Regular cardiac myocyte (primary cell): ENCODE data around the gene NAGA. TPM values are rescaled to one million over a fixed set of nuclear protein-coding genes. Genes with fewer than 3 reads are reported as not detected.

ENCODE experiments used
- total RNA-seq: library from RNA; depleted of rRNA; stranded (reverse); fragments of >200 nt; gene quantifications from 2 replicates; pipeline ENCODE4 v1.2.3, GENCODE V29; 2014

NAGA gene
- total RNA-seq: 22.0 and 27.1 TPM in 2 replicates

DNA sequence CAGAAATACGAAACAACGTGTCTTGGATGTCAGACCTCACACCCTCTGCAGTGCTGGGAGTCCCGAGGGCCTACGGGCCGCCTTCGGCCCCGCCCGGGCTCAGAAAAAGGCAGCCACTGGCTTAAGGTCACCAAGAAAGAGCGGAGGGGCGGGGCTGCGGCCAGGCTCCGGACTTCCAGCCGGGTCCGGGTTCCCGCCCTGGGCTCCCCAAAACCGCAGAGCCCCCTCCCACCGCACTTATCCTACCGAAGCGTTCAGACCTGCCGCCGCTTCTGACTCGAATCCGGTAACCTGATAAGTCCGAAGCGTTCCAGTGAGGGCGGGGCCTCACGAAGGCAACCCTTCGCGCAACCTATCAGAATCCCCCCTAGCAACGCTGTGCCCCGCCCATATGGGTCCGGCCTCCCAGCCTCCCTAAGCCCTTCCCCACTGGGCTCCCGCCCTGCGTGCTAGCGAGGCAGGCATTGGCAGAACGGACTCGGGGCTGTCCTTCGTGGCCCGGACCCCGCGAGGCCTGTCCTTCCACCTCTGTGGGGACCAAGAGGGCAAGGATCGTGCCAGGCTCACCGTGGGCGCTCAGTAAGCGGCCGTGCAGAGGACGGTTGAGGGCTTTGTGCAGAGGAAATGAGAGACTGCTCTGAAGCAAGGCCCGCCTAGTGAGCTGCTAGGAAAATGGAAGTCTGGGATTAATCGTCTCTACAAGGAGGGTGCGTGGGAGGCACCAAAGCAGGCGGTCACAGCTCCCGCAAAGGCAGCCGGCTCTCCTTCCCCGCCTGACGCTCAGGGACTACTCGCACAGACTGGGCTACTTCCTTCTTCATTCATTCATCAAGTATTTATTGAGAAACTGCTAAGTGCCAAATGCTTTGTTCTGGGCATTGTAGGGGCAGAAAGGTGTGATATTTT, at the start of gene NAGA:
NAGA (minus strand) TSS at position 296 of the 906 bp plus-strand sequence. CDS start 515 bp downstream, outside the sequence.

DNA sequence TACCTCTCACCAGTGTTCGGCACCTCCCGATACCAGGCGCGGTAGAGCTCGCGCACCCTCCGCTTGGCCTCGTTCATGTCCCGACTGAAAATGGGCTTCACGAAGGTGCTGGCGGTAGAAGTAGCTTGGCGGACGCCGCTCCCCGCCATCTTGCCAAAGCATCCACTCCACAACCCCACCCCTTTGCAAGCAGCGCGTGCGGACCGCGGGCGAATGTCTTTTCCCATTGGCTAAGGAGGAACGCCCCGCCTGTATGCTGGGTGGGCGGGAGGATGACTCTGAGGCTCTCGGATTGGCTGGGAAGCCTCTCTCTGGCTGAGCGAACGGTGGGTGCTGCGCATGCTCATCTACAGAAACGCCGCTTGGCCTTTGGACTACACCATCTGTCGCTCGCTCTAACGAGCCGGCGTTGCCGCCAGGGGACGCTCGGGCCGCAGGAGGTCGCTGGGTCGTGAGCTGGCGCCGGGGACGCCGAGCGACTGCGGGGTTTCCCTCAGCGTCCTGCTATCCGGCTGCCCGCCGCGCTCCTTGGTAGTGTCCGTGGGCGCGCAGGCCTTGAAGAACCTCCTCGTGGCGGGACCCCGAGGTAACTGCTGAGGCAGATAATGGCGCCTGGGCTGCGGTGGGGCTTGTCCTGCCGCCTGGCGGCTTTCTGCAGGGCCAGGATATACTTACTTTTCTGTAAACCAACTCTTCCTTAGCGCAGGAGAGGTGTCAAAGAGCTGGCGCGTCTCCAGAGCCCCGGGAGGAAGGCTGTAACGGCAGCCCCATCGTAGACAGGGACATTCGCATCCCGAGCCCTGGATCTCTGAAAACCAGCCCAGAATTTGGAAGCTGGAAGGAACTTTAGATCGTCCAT, 20.2 kb upstream of the NAGA start, which contains the start of gene NDUFA6:
NDUFA6 (minus strand) TSS at position 177 of the 859 bp plus-strand sequence; CDS start at position 149, 28 bp downstream.

DNA sequence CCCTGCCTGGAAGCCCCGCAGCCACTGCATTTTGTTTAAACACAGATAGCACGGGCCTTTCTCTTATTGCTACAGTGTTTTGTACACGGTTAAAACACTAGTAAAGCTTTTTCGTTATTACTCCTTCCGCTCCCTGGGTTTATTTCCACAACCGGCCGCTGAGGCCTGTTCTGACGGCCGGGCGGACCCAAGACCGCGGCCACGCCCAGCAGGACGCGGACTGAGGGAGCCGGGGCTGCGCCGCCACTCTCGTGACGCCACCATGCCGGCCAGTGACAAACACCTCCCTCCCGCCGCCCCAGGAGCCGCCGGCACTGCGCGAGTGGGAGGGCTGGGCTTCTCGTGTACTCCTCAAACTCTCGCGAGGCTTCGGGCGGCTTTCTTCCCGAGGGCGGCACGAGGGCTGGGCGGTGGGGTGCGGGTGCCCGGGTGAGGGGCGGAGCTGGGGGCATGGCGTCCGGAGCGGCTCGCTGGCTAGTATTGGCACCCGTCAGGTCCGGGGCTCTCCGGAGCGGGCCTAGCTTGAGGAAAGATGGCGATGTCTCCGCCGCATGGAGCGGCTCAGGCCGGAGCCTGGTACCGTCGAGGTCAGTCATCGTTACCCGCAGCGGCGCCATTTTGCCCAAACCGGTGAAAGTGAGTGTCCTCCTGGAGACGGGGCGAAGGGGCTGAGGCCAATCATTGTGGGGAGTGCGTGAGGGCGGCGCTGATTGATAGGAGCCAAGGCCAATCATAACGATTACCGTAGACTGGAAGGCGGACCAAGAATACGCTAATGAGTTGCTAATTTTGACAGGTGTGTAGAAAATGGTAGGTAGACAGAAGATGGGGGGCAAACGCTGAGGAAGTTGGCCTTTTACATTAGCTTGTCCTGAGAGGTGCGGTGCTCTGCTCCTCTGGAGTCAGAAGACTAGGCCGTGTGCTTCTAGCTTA, 9.0 kb upstream of the NAGA start, which contains the start of gene SMDT1:
SMDT1 (plus strand) TSS at position 382 of the 933 bp plus-strand sequence; CDS start at position 451, 69 bp downstream.

DNA sequence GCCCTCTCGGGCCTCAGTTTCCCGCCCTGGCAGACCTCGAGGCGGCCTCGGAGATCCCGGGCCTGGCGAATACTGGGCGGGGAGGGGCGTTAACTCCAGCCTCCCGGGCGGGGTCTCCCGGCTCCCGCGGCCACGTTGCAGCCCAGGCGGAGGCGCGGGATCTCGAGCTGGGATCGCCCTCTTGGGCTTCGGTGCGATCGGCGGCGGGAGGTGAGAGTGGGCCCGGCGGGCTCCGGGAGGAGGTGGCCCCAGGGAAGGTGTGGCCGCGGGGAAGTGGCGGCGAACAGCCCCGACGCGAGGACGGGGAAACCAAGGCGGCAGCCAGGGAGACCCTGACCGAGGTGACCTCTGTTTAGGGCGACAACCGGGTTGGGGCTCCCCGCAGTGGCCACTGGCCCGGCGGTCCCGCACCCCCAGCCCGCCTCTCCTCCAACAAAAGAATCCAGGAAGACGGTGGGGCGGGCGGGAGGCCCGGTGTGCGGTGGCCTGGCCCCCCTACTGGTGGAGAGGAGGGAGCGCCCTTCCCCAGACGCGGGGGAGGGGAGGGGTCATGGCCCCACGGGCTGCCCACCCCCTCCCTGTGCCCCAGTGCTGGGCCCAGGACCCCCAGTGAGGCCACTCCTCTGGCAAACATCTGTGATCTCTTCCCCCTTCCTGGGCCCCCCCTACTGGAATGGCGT, 3.7 kb upstream of the NAGA start, which contains the start of gene PHETA2:
PHETA2 (plus strand) TSS at position 117 of the 680 bp plus-strand sequence. CDS start 3,046 bp downstream, outside the sequence.

Other genes starting within 250 kb of the NAGA start
- gene SREBF2, start 237.7 kb downstream of the NAGA start, total RNA-seq: 23.4 and 33.0 TPM in 2 replicates
- not detected in 2 replicates for gene SHISA8, start 155.7 kb downstream of the NAGA start, total RNA-seq
- gene TNFRSF13C, start 144.0 kb downstream of the NAGA start, total RNA-seq: under 0.01 TPM in 1 of 2 replicates, not detected in the other
- gene CENPM, start 123.7 kb downstream of the NAGA start, total RNA-seq: 3.4 and 30.1 TPM in 2 replicates
- gene SEPTIN3, start 101.4 kb downstream of the NAGA start, total RNA-seq: under 0.01 TPM in 1 of 2 replicates, not detected in the other
- gene WBP2NL, start 72.0 kb downstream of the NAGA start, total RNA-seq: 0.19 and 0.56 TPM in 2 replicates
- gene PHETA2, start 3.4 kb upstream of the NAGA start, total RNA-seq: 16.5 and 17.5 TPM in 2 replicates
- gene SMDT1, start 8.9 kb upstream of the NAGA start, total RNA-seq: 2.0 and 3.3 TPM in 2 replicates
- 31.3 and 47.7 TPM in 2 replicates for gene NDUFA6, start 20.0 kb upstream of the NAGA start, total RNA-seq
- gene CYP2D6, start 60.0 kb upstream of the NAGA start, total RNA-seq: under 0.01 and 0.56 TPM in 2 replicates
- gene TCF20, start 199.8 kb upstream of the NAGA start, total RNA-seq: 18.3 and 25.5 TPM in 2 replicates